Gastroesophageal sphincter (tissue), 4 donors: Measurements from ENCODE around the gene LYRM4. TPM values are rescaled to one million over a fixed set of nuclear protein-coding genes. Genes with fewer than 3 reads are reported as not detected.

Source experiments
- ATAC-seq: fragments of 150-250 bp; one replicate; pipeline ENCODE4 v1.9.1; 2016; ENCODE audit warnings: mild to moderate bottlenecking, moderate library complexity
- H3K27ac ChIP-seq, 4 donors: fragments of 200-600 bp; sonication (generic) in 3 of 4; 1 replicate in 3 of 4; 2 replicates in 1 of 4; pipeline ENCODE4 v1.5.1; 2016 to 2019
- H3K27me3 ChIP-seq: fragments of 200-600 bp; sonication (generic); one replicate; pipeline ENCODE4 v1.5.1; 2019
- H3K36me3 ChIP-seq, 2 donors: fragments of 200-600 bp; sonication (generic); one replicate each; pipeline ENCODE4 v1.5.1; 2019; ENCODE audit warnings: control low read depth in 1 of 2
- H3K4me1 ChIP-seq, 3 donors: fragments of 200-600 bp; sonication (generic); 1 replicate in 2 of 3; 2 replicates in 1 of 3; pipeline ENCODE4 v1.5.1; 2016 to 2019; ENCODE audit warnings: control low read depth in 2 of 3
- H3K4me3 ChIP-seq, 2 donors: fragments of 200-600 bp; sonication (generic); one replicate each; pipeline ENCODE4 v1.5.1; 2019; ENCODE audit warnings: mild to moderate bottlenecking in 1 of 2, moderate library complexity in 1 of 2
- H3K9me3 ChIP-seq, 3 donors: fragments of 200-600 bp; sonication (generic); one replicate each; pipeline ENCODE4 v1.5.1; 2017 to 2019; ENCODE audit warnings: control low read depth in 2 of 3
- EP300 ChIP-seq: sonication (generic); formaldehyde crosslinking; IDR thresholded peaks from one replicate; pipeline ENCODE4 v1.6.1; 2017; ENCODE audit warnings: antibody characterized with exemption, mild to moderate bottlenecking
- POLR2A ChIP-seq, 2 donors: fragments of 450-650 bp; IDR thresholded peaks; one replicate each; pipeline ENCODE4 v1.6.1; 2017; ENCODE audit warnings: antibody characterized with exemption in 2 of 2, mild to moderate bottlenecking in 2 of 2, moderate library complexity in 1 of 2
- POLR2AphosphoS5 ChIP-seq: sonication (generic); formaldehyde crosslinking; IDR thresholded peaks from one replicate; pipeline ENCODE4 v1.6.1; 2017; ENCODE audit warnings: antibody characterized with exemption
- WGBS, 2 donors: methylation state at CpG; one replicate each; pipeline ENCODE4 v1.1.5; 2018; ENCODE audit warnings: low coverage in 1 of 2; 5-methylcytosine and 5-hydroxymethylcytosine counted together
- total RNA-seq, 4 donors: library from RNA; depleted of rRNA; stranded (reverse); fragments of >200 nt; gene quantifications; one replicate each; pipeline ENCODE4 v1.1.0, GENCODE V29; 2016
- TF ChIP-seq, protein P1 (sequence below), 4 experiments: fragments of 200-600 bp in 2 of 4; fragments of 450-650 bp in 2 of 4; sonication (generic) in 1 of 4; IDR thresholded peaks; one replicate each; pipeline ENCODE4 v1.5.1; 2017 to 2019; ENCODE audit warnings: antibody characterized with exemption in 4 of 4, mild to moderate bottlenecking in 2 of 4, moderate library complexity in 2 of 4

Gene LYRM4
- total RNA-seq, 4 donors from 2014 or later = 16.4 to 27.9 (median 20.5) TPM

DNA sequence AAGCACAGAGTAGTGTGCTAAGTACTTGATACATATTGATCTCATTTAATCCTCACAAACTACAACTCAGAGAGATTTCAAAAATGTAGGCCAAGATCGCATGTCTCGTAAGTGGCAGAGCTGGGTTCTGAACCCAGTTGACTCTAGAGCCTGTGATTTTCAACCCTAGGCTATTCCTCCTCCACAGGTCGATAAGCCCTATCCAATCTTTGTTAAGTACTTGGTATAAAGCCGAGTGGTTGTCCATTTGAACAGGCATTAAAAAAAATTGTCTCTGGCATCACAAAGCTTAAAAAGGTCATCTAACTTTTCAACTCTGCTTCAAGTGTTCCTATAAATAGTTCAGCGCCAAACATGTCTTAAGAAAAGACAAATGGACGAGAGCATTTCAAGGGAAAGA lies 37.4 kb downstream of the LYRM4 start:
- 87 to 100% methylated on average over 2 to 6 of the region's 6 CpGs for WGBS, 2 donors
- Histone ChIP-seq H3K4me1 (peaks cover 0 to 10% (median 0%) of the 10 kb centered on the region in 3 donors), H3K9me3 (no peaks in the 10 kb centered on the region), H3K4me3 (no peak overlapping the region), H3K27me3 (no peaks in the 10 kb centered on the region), H3K27ac (no peak overlapping the region), H3K36me3 (peaks cover 0 to 6% of the 10 kb centered on the region in 2 donors)
- TF ChIP-seq POLR2A (IDR thresholded peaks at IDR 0.05) = no peak
- TF ChIP-seq, protein P1, sequence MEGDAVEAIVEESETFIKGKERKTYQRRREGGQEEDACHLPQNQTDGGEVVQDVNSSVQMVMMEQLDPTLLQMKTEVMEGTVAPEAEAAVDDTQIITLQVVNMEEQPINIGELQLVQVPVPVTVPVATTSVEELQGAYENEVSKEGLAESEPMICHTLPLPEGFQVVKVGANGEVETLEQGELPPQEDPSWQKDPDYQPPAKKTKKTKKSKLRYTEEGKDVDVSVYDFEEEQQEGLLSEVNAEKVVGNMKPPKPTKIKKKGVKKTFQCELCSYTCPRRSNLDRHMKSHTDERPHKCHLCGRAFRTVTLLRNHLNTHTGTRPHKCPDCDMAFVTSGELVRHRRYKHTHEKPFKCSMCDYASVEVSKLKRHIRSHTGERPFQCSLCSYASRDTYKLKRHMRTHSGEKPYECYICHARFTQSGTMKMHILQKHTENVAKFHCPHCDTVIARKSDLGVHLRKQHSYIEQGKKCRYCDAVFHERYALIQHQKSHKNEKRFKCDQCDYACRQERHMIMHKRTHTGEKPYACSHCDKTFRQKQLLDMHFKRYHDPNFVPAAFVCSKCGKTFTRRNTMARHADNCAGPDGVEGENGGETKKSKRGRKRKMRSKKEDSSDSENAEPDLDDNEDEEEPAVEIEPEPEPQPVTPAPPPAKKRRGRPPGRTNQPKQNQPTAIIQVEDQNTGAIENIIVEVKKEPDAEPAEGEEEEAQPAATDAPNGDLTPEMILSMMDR (IDR thresholded peaks at IDR 0.05) = no peak
- TF ChIP-seq POLR2AphosphoS5 = no peak
- no peak for TF ChIP-seq EP300
- ATAC-seq = no peak

DNA sequence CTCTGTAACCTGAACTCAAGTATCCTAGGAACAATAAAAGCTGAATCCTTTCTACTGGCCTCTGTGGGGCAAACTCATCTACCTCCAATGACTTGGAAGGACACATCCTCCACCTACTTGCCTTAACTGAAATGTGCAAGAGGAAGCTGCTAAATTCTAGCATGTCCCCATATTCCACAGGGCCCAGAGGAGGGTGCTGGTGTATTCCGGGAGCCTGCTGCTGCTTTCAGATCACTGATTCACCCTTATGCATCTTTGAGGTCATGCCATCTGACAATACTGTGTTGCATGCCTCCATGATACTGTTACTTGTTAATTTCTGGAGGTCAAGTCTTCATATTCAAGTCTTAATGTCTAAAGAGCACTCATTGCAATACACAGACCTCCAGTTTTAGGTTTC lies 40.3 kb downstream of the LYRM4 start:
- Histone ChIP-seq H3K27me3 (no peaks in the 10 kb centered on the region), H3K9me3 (no peaks in the 10 kb centered on the region), H3K36me3 (peaks cover 0 to 6% of the 10 kb centered on the region in 2 donors), H3K4me1 (peaks cover 0 to 17% (median 0%) of the 10 kb centered on the region in 3 donors), H3K27ac (no peak overlapping the region), H3K4me3 (no peak overlapping the region)
- TF ChIP-seq EP300 (no peak), POLR2AphosphoS5 (no peak), POLR2A (IDR thresholded peaks at IDR 0.05) (no peak)
- TF ChIP-seq, protein P1 (IDR thresholded peaks at IDR 0.05) = no peak
- WGBS, 2 donors = 100% methylated on average over 1 of the region's 1 CpG
- no peak for ATAC-seq

DNA sequence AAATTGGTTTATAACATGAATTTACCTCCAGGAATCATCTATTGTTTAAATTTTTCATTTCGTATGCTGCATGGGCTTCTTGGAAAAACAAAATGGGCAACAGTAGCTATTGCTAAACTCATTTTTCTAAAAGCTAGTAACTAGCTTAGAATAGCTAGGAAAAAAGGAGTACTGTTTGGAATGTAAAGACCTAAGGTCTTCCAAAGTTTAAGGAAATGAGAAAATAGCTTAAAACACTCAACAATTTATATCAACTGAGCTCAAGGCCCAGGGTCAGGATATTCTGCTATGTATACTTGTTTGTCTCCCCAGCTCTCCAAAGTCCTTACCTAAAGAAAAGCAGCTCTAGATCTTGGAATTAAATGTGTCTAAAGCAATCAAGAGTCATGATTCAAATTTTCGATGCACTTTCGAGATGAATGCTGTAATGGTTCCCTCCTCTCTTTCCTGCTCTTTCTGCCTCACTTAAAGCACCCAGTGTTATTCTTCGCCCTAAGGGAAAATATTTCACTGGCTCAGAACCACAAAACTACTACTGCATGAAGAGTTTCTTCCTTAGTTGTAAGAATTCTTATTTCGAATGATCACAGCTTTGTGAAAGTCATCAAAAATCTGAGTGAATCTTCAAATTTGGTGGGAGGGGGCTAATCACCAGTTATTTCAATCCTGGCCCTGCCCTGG lies 41.6 kb downstream of the LYRM4 start:
- no peak for ATAC-seq
- 59 to 61% methylated on average over 4 to 5 of the region's 5 CpGs for WGBS, 2 donors
- Histone ChIP-seq H3K27ac (peak overlapping the region in 1 of 4 donors; percentile 25), H3K4me3 (no peak overlapping the region), H3K36me3 (peaks cover 0 to 6% of the 10 kb centered on the region in 2 donors), H3K4me1 (peaks cover 0 to 30% (median 0%) of the 10 kb centered on the region in 3 donors), H3K9me3 (no peaks in the 10 kb centered on the region), H3K27me3 (no peaks in the 10 kb centered on the region)
- TF ChIP-seq, protein P1 (IDR thresholded peaks at IDR 0.05) = no peak
- TF ChIP-seq EP300 (no peak), POLR2A (IDR thresholded peaks at IDR 0.05) (no peak), POLR2AphosphoS5 (no peak)

DNA sequence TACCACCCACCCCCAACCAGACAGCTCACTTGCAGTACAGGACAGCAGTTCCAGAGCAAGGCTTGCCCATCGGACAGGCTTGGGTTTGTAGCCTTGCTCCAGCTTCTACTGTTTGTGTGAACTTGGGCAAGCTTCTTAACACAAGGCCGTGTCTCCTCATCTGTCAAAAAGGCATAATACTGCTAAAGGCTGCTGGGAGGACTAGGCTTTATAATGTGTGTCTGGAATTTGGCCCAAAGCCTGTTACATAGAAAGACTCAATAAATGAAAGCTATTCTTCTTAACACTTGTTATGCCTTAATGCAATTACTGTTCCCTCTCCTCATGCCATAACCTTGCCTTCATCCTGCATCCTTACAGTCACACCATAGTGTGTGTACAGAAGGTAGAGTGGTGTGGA lies 43.4 kb downstream of the LYRM4 start:
- ATAC-seq = no peak
- H3K4me1 ChIP-seq = peaks cover 0 to 32% (median 0%) of the 10 kb centered on the region in 3 donors
- 56% methylated on average over 2 of the region's 2 CpGs; no CpG with 5 or more reads in 1 of the 2 donors for WGBS, 2 donors
- H3K27ac ChIP-seq = no peak overlapping the region
- no peaks in the 10 kb centered on the region for H3K9me3 ChIP-seq
- no peak overlapping the region for H3K4me3 ChIP-seq
- no peak for TF ChIP-seq EP300
- no peak for TF ChIP-seq POLR2AphosphoS5
- TF ChIP-seq, protein P1 (IDR thresholded peaks at IDR 0.05) = no peak
- no peak for TF ChIP-seq POLR2A (IDR thresholded peaks at IDR 0.05)
- no peaks in the 10 kb centered on the region for H3K27me3 ChIP-seq
- peaks cover 0 to 8% of the 10 kb centered on the region in 2 donors for H3K36me3 ChIP-seq

DNA sequence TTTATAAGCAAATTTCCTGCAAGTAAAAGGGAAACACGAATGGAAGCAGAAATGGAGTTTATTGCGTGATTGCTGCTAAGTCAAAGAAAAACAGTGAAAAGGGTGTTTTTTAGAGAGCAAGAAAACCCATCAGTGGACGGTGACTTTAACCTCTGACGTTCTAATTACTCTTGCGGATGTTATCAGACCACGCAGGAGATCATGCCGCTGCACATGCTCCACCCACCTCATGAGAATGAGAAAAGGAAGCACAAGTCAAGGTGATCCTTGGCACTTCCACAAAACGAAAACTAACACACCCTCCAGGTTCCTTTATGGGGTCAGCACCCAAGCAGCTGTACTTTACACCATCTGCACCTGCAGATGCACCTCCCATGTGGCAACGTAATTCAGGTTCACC lies 45.0 kb downstream of the LYRM4 start:
- WGBS, 2 donors = 76 to 91% methylated on average over 7 to 8 of the region's 9 CpGs
- H3K36me3 ChIP-seq = peaks cover 0 to 8% of the 10 kb centered on the region in 2 donors
- H3K9me3 ChIP-seq = no peaks in the 10 kb centered on the region
- H3K27me3 ChIP-seq = no peaks in the 10 kb centered on the region
- peaks cover 0 to 32% (median 0%) of the 10 kb centered on the region in 3 donors for H3K4me1 ChIP-seq
- H3K27ac ChIP-seq = no peak overlapping the region
- no peak for ATAC-seq
- H3K4me3 ChIP-seq = no peak overlapping the region
- no peak for TF ChIP-seq EP300
- TF ChIP-seq, protein P1 (IDR thresholded peaks at IDR 0.05) = no peak
- no peak for TF ChIP-seq POLR2AphosphoS5
- no peak for TF ChIP-seq POLR2A (IDR thresholded peaks at IDR 0.05)
